ENCODE results near the gene UBE2C.
A peak's percentile ranks its signal among the peaks of the same experiment; 100 is the strongest.

Gene UBE2C

GRCh38 chr20:45833883-45834796, 21.7 kb downstream of the UBE2C start:
- no peak for DNase-seq

GRCh38 chr20:45834797-45835161, 22.3 kb downstream of the UBE2C start:
- no peak for DNase-seq

- no peak for DNase-seq
Measured at GRCh38 chr20:45835329-45835765, 22.9 kb downstream of the UBE2C start.

- no peak for DNase-seq
Measured at GRCh38 chr20:45835825-45836224, 23.4 kb downstream of the UBE2C start.

- DNase-seq: no peak
Measured at GRCh38 chr20:45836841-45837240, 24.4 kb downstream of the UBE2C start.

GRCh38 chr20:45840700-45841198, 28.3 kb downstream of the UBE2C start:
- no peak for DNase-seq

- DNase-seq: no peak
Measured at GRCh38 chr20:45841407-45842129, 29.1 kb downstream of the UBE2C start.

GRCh38 chr20:45842169-45842812, 29.8 kb downstream of the UBE2C start:
- DNase-seq: no peak

- DNase-seq: no peak
Measured at GRCh38 chr20:45843506-45843905, 31.1 kb downstream of the UBE2C start.

GRCh38 chr20:45845452-45845851, 33.0 kb downstream of the UBE2C start:
- no peak for DNase-seq

- DNase-seq: no peak
Measured at GRCh38 chr20:45848421-45848820, 36.0 kb downstream of the UBE2C start.

- no peak for DNase-seq
Measured at GRCh38 chr20:45848969-45849582, 36.6 kb downstream of the UBE2C start.

- DNase-seq: no peak
Measured at GRCh38 chr20:45850238-45850637, 37.8 kb downstream of the UBE2C start.

GRCh38 chr20:45850926-45851325, 38.5 kb downstream of the UBE2C start:
- no peak for DNase-seq

GRCh38 chr20:45851501-45851900, 39.1 kb downstream of the UBE2C start:
- DNase-seq: no peak

- no peak for DNase-seq
Measured at GRCh38 chr20:45852326-45852725, 39.9 kb downstream of the UBE2C start.

GRCh38 chr20:45853484-45853883, 41.0 kb downstream of the UBE2C start:
- no peak for DNase-seq

GRCh38 chr20:45857114-45857881, 44.9 kb downstream of the UBE2C start, which contains the start of the genes ACOT8 and ZSWIM3:
Gene ACOT8, minus strand, starts transcription at chr20:45857392. Its CDS starts 77 bp downstream, at chr20:45857315.
Gene ZSWIM3, plus strand, starts transcription at chr20:45857614. Its CDS starts 212 bp downstream, at chr20:45857826.
- DNase-seq: peak; percentile 100

- no peak for DNase-seq
Measured at GRCh38 chr20:45857882-45858216, 45.4 kb downstream of the UBE2C start.

GRCh38 chr20:45859916-45860315, 47.5 kb downstream of the UBE2C start:
- no peak for DNase-seq

- no peak for DNase-seq
Measured at GRCh38 chr20:45860560-45861220, 48.2 kb downstream of the UBE2C start.
